GM19351 (cell line): ENCODE measurements around the gene SUCO.

ENCODE experiments used
- ATAC-seq: cut with Tn5 transposase; IDR thresholded peaks from one replicate; pipeline ENCODE4 v1.9.1; 2021; ENCODE audit warnings: mild to moderate bottlenecking, moderate library complexity; ENCODE audit not compliant: unreplicated experiment

SUCO gene

GRCh38 chr1:172515927-172516326, 17.0 kb upstream of the SUCO start:
- ATAC-seq: no peak

- no peak for ATAC-seq
Measured at GRCh38 chr1:172517081-172517480, 15.9 kb upstream of the SUCO start.

GRCh38 chr1:172517545-172517944, 15.4 kb upstream of the SUCO start:
- no peak for ATAC-seq

- no peak for ATAC-seq
Measured at GRCh38 chr1:172529304-172529703, 3.6 kb upstream of the SUCO start.

GRCh38 chr1:172530000-172530399, 3.0 kb upstream of the SUCO start:
- no peak for ATAC-seq

- ATAC-seq: no peak
Measured at GRCh38 chr1:172531412-172532182, 1.4 kb upstream of the SUCO start.

GRCh38 chr1:172532183-172532699, 709 bp upstream of the SUCO start:
- ATAC-seq: peak; percentile 63

- ATAC-seq: peak; percentile 19
Measured at GRCh38 chr1:172533513-172534151, 682 bp downstream of the SUCO start.

- no peak for ATAC-seq
Measured at GRCh38 chr1:172536256-172536655, 3.3 kb downstream of the SUCO start.

- ATAC-seq: no peak
Measured at GRCh38 chr1:172537366-172537765, 4.4 kb downstream of the SUCO start.

GRCh38 chr1:172537827-172538391, 5.0 kb downstream of the SUCO start:
- no peak for ATAC-seq

GRCh38 chr1:172540635-172541034, 7.7 kb downstream of the SUCO start:
- no peak for ATAC-seq

GRCh38 chr1:172544481-172545104, 11.6 kb downstream of the SUCO start:
- no peak for ATAC-seq

- peak; percentile 84 for ATAC-seq
Measured at GRCh38 chr1:172545396-172546004, 12.6 kb downstream of the SUCO start.

GRCh38 chr1:172547071-172547470, 14.1 kb downstream of the SUCO start:
- no peak for ATAC-seq

GRCh38 chr1:172549621-172550280, 16.8 kb downstream of the SUCO start:
- ATAC-seq: no peak

GRCh38 chr1:172551279-172551678, 18.3 kb downstream of the SUCO start:
- ATAC-seq: no peak

GRCh38 chr1:172554915-172555314, 22.0 kb downstream of the SUCO start:
- no peak for ATAC-seq

- ATAC-seq: no peak
Measured at GRCh38 chr1:172556461-172556860, 23.5 kb downstream of the SUCO start.

- ATAC-seq: no peak
Measured at GRCh38 chr1:172557270-172557669, 24.3 kb downstream of the SUCO start.
